ENCODE data around the gene UBE2G1. TPM values are rescaled to one million over a fixed set of nuclear protein-coding genes. Genes with fewer than 3 reads are reported as not detected.

The UBE2G1 gene
- total and polyA plus RNA-seq, 2 of the 8 experiments (the other 6 are each of a cell fraction or from before 2014, with no cell fraction given): 73.9 to 170 TPM

DNA sequence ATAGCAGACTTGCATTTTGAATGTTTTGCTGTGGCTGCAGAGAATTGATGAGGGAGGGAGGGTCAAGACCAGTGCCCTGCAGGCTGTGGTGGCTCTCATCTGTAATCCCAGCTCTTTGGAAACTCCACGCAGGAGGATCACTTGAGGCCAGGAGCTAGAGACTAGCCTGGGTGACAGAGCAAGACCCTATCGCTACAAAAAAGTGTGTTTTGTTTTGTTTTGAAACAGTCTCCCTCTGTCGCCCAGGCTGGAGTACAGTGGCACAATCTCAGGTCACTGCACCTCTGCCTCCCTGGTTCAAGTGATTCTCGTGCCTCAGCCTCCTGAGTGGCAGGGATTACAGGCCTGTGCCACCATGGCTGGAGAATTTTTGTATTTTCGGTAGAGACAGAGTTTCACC, 1.9 kb upstream of the UBE2G1 start (continued):
- TF ChIP-seq, protein P1, sequence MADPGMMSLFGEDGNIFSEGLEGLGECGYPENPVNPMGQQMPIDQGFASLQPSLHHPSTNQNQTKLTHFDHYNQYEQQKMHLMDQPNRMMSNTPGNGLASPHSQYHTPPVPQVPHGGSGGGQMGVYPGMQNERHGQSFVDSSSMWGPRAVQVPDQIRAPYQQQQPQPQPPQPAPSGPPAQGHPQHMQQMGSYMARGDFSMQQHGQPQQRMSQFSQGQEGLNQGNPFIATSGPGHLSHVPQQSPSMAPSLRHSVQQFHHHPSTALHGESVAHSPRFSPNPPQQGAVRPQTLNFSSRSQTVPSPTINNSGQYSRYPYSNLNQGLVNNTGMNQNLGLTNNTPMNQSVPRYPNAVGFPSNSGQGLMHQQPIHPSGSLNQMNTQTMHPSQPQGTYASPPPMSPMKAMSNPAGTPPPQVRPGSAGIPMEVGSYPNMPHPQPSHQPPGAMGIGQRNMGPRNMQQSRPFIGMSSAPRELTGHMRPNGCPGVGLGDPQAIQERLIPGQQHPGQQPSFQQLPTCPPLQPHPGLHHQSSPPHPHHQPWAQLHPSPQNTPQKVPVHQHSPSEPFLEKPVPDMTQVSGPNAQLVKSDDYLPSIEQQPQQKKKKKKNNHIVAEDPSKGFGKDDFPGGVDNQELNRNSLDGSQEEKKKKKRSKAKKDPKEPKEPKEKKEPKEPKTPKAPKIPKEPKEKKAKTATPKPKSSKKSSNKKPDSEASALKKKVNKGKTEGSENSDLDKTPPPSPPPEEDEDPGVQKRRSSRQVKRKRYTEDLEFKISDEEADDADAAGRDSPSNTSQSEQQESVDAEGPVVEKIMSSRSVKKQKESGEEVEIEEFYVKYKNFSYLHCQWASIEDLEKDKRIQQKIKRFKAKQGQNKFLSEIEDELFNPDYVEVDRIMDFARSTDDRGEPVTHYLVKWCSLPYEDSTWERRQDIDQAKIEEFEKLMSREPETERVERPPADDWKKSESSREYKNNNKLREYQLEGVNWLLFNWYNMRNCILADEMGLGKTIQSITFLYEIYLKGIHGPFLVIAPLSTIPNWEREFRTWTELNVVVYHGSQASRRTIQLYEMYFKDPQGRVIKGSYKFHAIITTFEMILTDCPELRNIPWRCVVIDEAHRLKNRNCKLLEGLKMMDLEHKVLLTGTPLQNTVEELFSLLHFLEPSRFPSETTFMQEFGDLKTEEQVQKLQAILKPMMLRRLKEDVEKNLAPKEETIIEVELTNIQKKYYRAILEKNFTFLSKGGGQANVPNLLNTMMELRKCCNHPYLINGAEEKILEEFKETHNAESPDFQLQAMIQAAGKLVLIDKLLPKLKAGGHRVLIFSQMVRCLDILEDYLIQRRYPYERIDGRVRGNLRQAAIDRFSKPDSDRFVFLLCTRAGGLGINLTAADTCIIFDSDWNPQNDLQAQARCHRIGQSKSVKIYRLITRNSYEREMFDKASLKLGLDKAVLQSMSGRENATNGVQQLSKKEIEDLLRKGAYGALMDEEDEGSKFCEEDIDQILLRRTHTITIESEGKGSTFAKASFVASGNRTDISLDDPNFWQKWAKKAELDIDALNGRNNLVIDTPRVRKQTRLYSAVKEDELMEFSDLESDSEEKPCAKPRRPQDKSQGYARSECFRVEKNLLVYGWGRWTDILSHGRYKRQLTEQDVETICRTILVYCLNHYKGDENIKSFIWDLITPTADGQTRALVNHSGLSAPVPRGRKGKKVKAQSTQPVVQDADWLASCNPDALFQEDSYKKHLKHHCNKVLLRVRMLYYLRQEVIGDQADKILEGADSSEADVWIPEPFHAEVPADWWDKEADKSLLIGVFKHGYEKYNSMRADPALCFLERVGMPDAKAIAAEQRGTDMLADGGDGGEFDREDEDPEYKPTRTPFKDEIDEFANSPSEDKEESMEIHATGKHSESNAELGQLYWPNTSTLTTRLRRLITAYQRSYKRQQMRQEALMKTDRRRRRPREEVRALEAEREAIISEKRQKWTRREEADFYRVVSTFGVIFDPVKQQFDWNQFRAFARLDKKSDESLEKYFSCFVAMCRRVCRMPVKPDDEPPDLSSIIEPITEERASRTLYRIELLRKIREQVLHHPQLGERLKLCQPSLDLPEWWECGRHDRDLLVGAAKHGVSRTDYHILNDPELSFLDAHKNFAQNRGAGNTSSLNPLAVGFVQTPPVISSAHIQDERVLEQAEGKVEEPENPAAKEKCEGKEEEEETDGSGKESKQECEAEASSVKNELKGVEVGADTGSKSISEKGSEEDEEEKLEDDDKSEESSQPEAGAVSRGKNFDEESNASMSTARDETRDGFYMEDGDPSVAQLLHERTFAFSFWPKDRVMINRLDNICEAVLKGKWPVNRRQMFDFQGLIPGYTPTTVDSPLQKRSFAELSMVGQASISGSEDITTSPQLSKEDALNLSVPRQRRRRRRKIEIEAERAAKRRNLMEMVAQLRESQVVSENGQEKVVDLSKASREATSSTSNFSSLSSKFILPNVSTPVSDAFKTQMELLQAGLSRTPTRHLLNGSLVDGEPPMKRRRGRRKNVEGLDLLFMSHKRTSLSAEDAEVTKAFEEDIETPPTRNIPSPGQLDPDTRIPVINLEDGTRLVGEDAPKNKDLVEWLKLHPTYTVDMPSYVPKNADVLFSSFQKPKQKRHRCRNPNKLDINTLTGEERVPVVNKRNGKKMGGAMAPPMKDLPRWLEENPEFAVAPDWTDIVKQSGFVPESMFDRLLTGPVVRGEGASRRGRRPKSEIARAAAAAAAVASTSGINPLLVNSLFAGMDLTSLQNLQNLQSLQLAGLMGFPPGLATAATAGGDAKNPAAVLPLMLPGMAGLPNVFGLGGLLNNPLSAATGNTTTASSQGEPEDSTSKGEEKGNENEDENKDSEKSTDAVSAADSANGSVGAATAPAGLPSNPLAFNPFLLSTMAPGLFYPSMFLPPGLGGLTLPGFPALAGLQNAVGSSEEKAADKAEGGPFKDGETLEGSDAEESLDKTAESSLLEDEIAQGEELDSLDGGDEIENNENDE (IDR thresholded peaks at IDR 0.05; ENCODE audit: insufficient replicate concordance, low read length): no peak
- TF ChIP-seq JUN (IDR thresholded peaks at IDR 0.05; ENCODE audit: low read depth, low read length): no peak
- TF ChIP-seq BRCA1 (IDR thresholded peaks at IDR 0.05; ENCODE audit: low read depth, low read length): no peak
- no peak for TF ChIP-seq SIN3A (conservative IDR thresholded peaks at IDR 0.05 in 1 of 2, IDR thresholded peaks at IDR 0.05 in 1 of 2; ENCODE audit: low read depth in 1 of 2, low read length in 2 of 2)
- no peak for TF ChIP-seq KDM1A (IDR thresholded peaks at IDR 0.05; ENCODE audit: borderline replicate concordance, low read length)
- TF ChIP-seq SP4 (IDR thresholded peaks at IDR 0.05; ENCODE audit: low read length): no peak
- TF ChIP-seq, protein P2, sequence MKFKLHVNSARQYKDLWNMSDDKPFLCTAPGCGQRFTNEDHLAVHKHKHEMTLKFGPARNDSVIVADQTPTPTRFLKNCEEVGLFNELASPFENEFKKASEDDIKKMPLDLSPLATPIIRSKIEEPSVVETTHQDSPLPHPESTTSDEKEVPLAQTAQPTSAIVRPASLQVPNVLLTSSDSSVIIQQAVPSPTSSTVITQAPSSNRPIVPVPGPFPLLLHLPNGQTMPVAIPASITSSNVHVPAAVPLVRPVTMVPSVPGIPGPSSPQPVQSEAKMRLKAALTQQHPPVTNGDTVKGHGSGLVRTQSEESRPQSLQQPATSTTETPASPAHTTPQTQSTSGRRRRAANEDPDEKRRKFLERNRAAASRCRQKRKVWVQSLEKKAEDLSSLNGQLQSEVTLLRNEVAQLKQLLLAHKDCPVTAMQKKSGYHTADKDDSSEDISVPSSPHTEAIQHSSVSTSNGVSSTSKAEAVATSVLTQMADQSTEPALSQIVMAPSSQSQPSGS (IDR thresholded peaks at IDR 0.05; ENCODE audit: low read length): no peak
- TF ChIP-seq RNF2 (IDR thresholded peaks at IDR 0.05; ENCODE audit: borderline replicate concordance, low read depth, low read length, missing control alignments, poor library complexity, severe bottlenecking): no peak
- no peak for TF ChIP-seq CBX8 (IDR thresholded peaks at IDR 0.05; ENCODE audit: borderline replicate concordance, low read depth, low read length)

Measured in H1 (cell line).